MM.1S (cell line): ENCODE measurements around the gene HDAC5.
"Not testable (repeated sequence)": the region's sequence is repeated elsewhere in the genome, so short reads cannot be mapped to it uniquely, and the experiment has no call there.

ENCODE experiments used
- DNase-seq: peaks from one replicate; pipeline ENCODE4 v3.0.0-alpha.2; 2015
- H2AFZ ChIP-seq: fragments of 300-600 bp; sonication (generic); 2 replicates; pipeline ENCODE4 v1.6.0; 2016; ENCODE audit warnings: antibody characterized with exemption, low read length
- H3F3A ChIP-seq: fragments of 300-600 bp; sonication (generic); 2 replicates; pipeline ENCODE4 v1.6.1; 2016; ENCODE audit warnings: mild to moderate bottlenecking, antibody characterized with exemption, low read length, moderate library complexity, mixed read lengths; ENCODE audit not compliant: insufficient read depth
- H3K27ac ChIP-seq: fragments of 300-600 bp; sonication (generic); 2 replicates; pipeline ENCODE4 v1.5.1; 2016; ENCODE audit warnings: mild to moderate bottlenecking, low read length
- H3K27me3 ChIP-seq: fragments of 300-600 bp; sonication (generic); replicated peaks from 2 replicates; pipeline ENCODE4 v1.6.0; 2016; ENCODE audit warnings: low read length; ENCODE audit not compliant: insufficient read depth
- H3K36me3 ChIP-seq: fragments of 300-600 bp; sonication (generic); replicated peaks from 2 replicates; pipeline ENCODE4 v1.6.1; 2016; ENCODE audit warnings: mild to moderate bottlenecking, low read length, mixed read lengths; ENCODE audit not compliant: insufficient read depth
- H3K4me1 ChIP-seq: fragments of 300-600 bp; sonication (generic); 2 replicates; pipeline ENCODE4 v1.6.1; 2016; ENCODE audit warnings: low read length, mixed read lengths
- H3K4me2 ChIP-seq: fragments of 300-600 bp; sonication (generic); 2 replicates; pipeline ENCODE4 v1.6.0; 2016; ENCODE audit warnings: low read depth, low read length
- H3K4me3 ChIP-seq: fragments of 300-600 bp; sonication (generic); 2 replicates; pipeline ENCODE4 v1.5.1; 2016; ENCODE audit warnings: low read length, mixed read lengths
- H3K79me2 ChIP-seq: fragments of 300-600 bp; sonication (generic); 2 replicates; pipeline ENCODE4 v1.6.1; 2016; ENCODE audit warnings: mixed run types, low read length, mixed read lengths
- H3K9ac ChIP-seq: fragments of 300-600 bp; sonication (generic); 2 replicates; pipeline ENCODE4 v1.6.1; 2016; ENCODE audit warnings: low read length, mixed read lengths
- H3K9me2 ChIP-seq: fragments of 300-600 bp; sonication (generic); replicated peaks from 2 replicates; pipeline ENCODE4 v1.6.1; 2016; ENCODE audit warnings: mild to moderate bottlenecking, low read length, mixed read lengths; ENCODE audit not compliant: insufficient read depth
- H3K9me3 ChIP-seq: fragments of 300-600 bp; sonication (generic); replicated peaks from 2 replicates; pipeline ENCODE4 v1.6.1; 2016; ENCODE audit warnings: mild to moderate bottlenecking, low read length, mixed read lengths; ENCODE audit not compliant: insufficient read depth
- H4K20me1 ChIP-seq: fragments of 300-600 bp; sonication (generic); 2 replicates; pipeline ENCODE4 v1.6.1; 2016; ENCODE audit warnings: mild to moderate bottlenecking, low read length, moderate library complexity, mixed read lengths; ENCODE audit not compliant: insufficient read depth
- CTCF ChIP-seq: fragments of 300-600 bp; sonication (generic); IDR thresholded peaks from 2 replicates; pipeline ENCODE4 v1.5.1; 2016; ENCODE audit warnings: antibody characterized with exemption, low read length, mixed read lengths
- EZH2 ChIP-seq: fragments of 300-600 bp; sonication (generic); optimal IDR thresholded peaks from 2 replicates; pipeline ENCODE3; 2017; ENCODE audit warnings: low read depth, mild to moderate bottlenecking, antibody characterized with exemption, low read length, mixed read lengths
- EZH2phosphoT487 ChIP-seq: fragments of 300-600 bp; sonication (generic); IDR thresholded peaks from 2 replicates; pipeline ENCODE4 v1.6.1; 2018; ENCODE audit warnings: antibody characterized with exemption, low read length

HDAC5 gene

GRCh38 chr17:44122816-44123355 is 555 bp downstream of the HDAC5 start:
- Histone ChIP-seq H3K4me3 (peak overlapping the region; percentile 97), H3K27ac (no peak overlapping the region), H2AFZ (peak overlapping the region; percentile 53), H3K36me3 (no peaks in the 10 kb centered on the region), H3K9me3 (no peaks in the 10 kb centered on the region), H3K4me1 (peaks cover 13% of the 10 kb centered on the region; the same call in 1 of the 2 replicates), H3F3A (no peaks in the 10 kb centered on the region), H3K27me3 (no peaks in the 10 kb centered on the region), H3K79me2 (peaks cover 53% of the 10 kb centered on the region), H4K20me1 (no peaks in the 10 kb centered on the region; the same call in 1 of the 2 replicates), H3K9me2 (no peaks in the 10 kb centered on the region), H3K4me2 (peak overlapping the region; percentile 90), H3K9ac (peak overlapping the region; percentile 92)
- no peak for TF ChIP-seq EZH2phosphoT487
- TF ChIP-seq EZH2 = no peak
- no peak for TF ChIP-seq CTCF
- no peak for DNase-seq

GRCh38 chr17:44121997-44122815 is 1.2 kb downstream of the HDAC5 start:
- H3K79me2 ChIP-seq = peaks cover 60% of the 10 kb centered on the region
- H3K36me3 ChIP-seq = no peaks in the 10 kb centered on the region
- peak overlapping the region; percentile 97 for H3K4me3 ChIP-seq
- no peaks in the 10 kb centered on the region for H3F3A ChIP-seq
- H2AFZ ChIP-seq = no peak overlapping the region
- no peak for DNase-seq
- H3K27ac ChIP-seq = no peak overlapping the region
- no peaks in the 10 kb centered on the region for H3K9me3 ChIP-seq
- no peak for TF ChIP-seq EZH2phosphoT487
- TF ChIP-seq CTCF = no peak
- TF ChIP-seq EZH2 = no peak
- no peaks in the 10 kb centered on the region; the same call in 1 of the 2 replicates for H4K20me1 ChIP-seq
- H3K9ac ChIP-seq = peak overlapping the region; percentile 92
- peaks cover 13% of the 10 kb centered on the region; the same call in 1 of the 2 replicates for H3K4me1 ChIP-seq
- H3K27me3 ChIP-seq = no peaks in the 10 kb centered on the region
- no peaks in the 10 kb centered on the region for H3K9me2 ChIP-seq
- peak overlapping the region; percentile 90 for H3K4me2 ChIP-seq

- H3K79me2 ChIP-seq = peaks cover 71% of the 10 kb centered on the region
- H3K9me3 ChIP-seq = no peaks in the 10 kb centered on the region
- H2AFZ ChIP-seq = no peak overlapping the region
- H3F3A ChIP-seq = no peaks in the 10 kb centered on the region
- H3K9ac ChIP-seq = no peak overlapping the region
- H3K4me2 ChIP-seq = no peak overlapping the region
- no peak overlapping the region for H3K27ac ChIP-seq
- peaks cover 13% of the 10 kb centered on the region; the same call in 1 of the 2 replicates for H3K4me1 ChIP-seq
- no peaks in the 10 kb centered on the region; the same call in 1 of the 2 replicates for H4K20me1 ChIP-seq
- DNase-seq = no peak
- TF ChIP-seq EZH2phosphoT487 (no peak), EZH2 (no peak), CTCF (no peak)
- no peaks in the 10 kb centered on the region for H3K9me2 ChIP-seq
- H3K36me3 ChIP-seq = no peaks in the 10 kb centered on the region
- no peak overlapping the region for H3K4me3 ChIP-seq
- no peaks in the 10 kb centered on the region for H3K27me3 ChIP-seq
Measured at GRCh38 chr17:44120851-44121605, 2.4 kb downstream of the HDAC5 start.

- not testable (repeated sequence) for H3K9me3 ChIP-seq, H2AFZ ChIP-seq, H4K20me1 ChIP-seq, DNase-seq, H3K27me3 ChIP-seq, H3K4me3 ChIP-seq, H3K9ac ChIP-seq, H3K27ac ChIP-seq, H3K36me3 ChIP-seq, H3F3A ChIP-seq, H3K9me2 ChIP-seq, H3K4me2 ChIP-seq
- Histone ChIP-seq H3K4me1 (peaks cover 13% of the 10 kb centered on the region; the same call in 1 of the 2 replicates), H3K79me2 (peaks cover 75% of the 10 kb centered on the region)
Measured at GRCh38 chr17:44120281-44120680, 3.2 kb downstream of the HDAC5 start.
